ENCODE data around the gene SEPTIN1.
"Not testable (repeated sequence)": the region's sequence is repeated elsewhere in the genome, so short reads cannot be mapped to it uniquely, and the experiment has no call there.

The SEPTIN1 gene

DNA sequence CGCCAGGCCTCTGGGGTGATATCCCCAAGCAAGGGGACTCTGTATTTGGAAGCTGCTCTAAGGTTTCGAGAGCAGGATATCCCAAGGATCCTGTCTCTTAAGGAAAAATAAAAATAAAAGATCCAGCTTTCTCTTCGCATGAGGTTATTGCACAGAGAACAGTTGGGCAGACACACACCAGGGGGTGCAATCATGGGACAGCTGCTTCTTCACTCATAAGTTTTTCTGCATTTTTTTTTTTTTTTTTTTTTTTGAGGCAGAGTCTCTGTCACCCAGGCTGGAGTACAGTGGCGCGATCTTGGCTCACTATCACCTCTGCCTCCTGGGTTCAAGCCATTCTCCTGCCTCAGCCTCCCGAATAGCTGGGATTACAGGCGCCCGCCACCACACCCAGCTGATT lies 40.4 kb downstream of the SEPTIN1 start:
- DNase-seq (ENCODE audit: low spot score), result not testable (repeated sequence)

- no peak for DNase-seq (ENCODE audit: low spot score)
Measured at GRCh38 chr16:30340621-30341020, 41.7 kb downstream of the SEPTIN1 start.

DNA sequence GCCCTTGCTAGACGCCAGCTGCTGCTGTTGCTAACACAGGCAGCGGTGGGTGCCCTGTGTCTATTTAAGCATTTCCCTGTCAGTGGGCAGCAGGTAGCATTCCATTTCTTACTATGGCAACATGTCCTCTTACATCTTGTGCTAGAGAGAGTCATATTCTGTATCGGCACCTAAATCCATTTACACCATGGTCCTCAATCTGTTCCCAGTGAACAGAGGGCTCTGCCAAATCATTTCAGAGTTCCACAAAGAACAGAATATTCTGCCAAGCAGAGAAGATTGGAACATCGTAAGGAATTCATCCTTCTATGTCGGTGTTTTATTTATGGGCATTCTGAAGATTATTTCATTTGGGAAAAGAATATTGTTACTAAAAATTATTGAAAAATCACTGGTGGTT lies 43.6 kb downstream of the SEPTIN1 start:
- not testable (repeated sequence) for DNase-seq (ENCODE audit: low spot score)

DNA sequence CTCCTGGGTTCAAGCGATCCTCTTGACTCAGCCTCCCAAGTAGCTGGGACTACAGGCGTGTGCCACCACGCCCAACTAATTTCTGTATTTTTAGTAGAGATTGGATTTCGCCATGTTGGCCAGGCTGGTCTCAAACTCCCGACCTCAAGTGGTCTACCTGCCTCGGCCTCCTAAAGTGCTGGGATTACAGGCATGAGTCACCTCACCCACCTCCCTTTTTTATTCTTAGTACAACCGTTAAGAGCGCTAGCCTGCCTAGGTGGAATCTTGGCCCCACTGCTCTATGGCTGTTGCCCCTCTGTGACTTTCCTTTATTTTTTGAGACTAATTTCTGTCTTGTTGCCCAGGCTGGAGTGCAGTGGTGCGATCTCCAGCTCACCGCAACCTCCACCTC lies 44.4 kb downstream of the SEPTIN1 start:
- not testable (repeated sequence) for DNase-seq (ENCODE audit: low spot score)

GRCh38 chr16:30335598-30336474 lies 46.5 kb downstream of the SEPTIN1 start:
- DNase-seq (ENCODE audit: low spot score), result no peak

DNA sequence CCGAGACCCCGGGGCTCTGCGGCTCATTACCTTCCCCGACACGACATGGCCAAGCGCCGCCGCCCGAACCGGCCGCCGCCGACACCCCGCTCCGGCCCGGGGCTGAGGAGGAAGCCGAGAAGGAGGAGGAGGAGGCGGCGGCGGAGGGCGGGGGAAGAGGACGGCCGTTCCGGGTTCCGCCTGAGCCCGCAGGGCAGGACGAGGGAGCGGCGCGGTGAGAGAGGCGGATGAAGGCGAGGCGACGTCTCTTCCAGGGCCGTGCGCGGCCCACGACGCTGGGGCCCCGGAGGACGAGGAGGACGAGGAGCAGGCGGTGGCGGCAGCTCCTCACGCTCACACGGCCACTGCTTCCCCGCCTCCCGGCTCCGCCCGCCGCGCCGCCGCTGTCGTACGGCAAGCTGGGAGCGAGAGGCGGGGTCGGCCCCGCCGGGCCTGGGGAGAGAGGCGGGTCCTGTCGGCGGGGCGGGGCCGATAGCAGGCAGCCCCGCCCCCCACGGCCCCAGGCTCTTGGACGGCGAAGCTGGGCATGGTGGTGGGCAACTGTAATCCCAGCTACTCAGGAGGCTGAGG lies 47.2 kb downstream of the SEPTIN1 start:
- peak; percentile 79 for DNase-seq (ENCODE audit: low spot score)

GRCh38 chr16:30334473-30334989 lies 47.8 kb downstream of the SEPTIN1 start:
- peak; percentile 85 for DNase-seq (ENCODE audit: low spot score)
